Loucy (cell line): ENCODE measurements around the gene PRR5.
A peak's percentile ranks its signal among the peaks of the same experiment; 100 is the strongest.

ENCODE experiments used
- H2AFZ ChIP-seq: fragments of 200-600 bp; sonication (generic); 2 replicates; pipeline ENCODE4 v1.6.0; 2016; ENCODE audit warnings: antibody characterized with exemption, mild to moderate bottlenecking, low read length, moderate library complexity
- H3F3A ChIP-seq: fragments of 200-600 bp; 2 replicates; pipeline ENCODE4 v1.6.0; 2016; ENCODE audit warnings: antibody characterized with exemption, low read depth, mild to moderate bottlenecking
- H3K27me3 ChIP-seq: fragments of 200-600 bp; sonication (generic); 2 replicates; pipeline ENCODE4 v1.6.1; 2014; ENCODE audit warnings: low read length, mild to moderate bottlenecking; ENCODE audit not compliant: insufficient read depth, poor library complexity, severe bottlenecking
- H3K36me3 ChIP-seq: fragments of 200-600 bp; sonication (generic); 2 replicates; pipeline ENCODE4 v1.6.1; 2016; ENCODE audit warnings: low read length; ENCODE audit not compliant: insufficient read depth
- H3K4me1 ChIP-seq: fragments of 200-600 bp; sonication (generic); 2 replicates; pipeline ENCODE4 v1.5.1; 2014; ENCODE audit warnings: low read length, mild to moderate bottlenecking; ENCODE audit not compliant: insufficient read depth, poor library complexity, severe bottlenecking
- H3K4me2 ChIP-seq: fragments of 200-600 bp; sonication (generic); 2 replicates; pipeline ENCODE4 v1.6.0; 2014; ENCODE audit warnings: antibody characterized with exemption, low read length, low read depth, mild to moderate bottlenecking; ENCODE audit not compliant: poor library complexity, severe bottlenecking
- H3K4me3 ChIP-seq: fragments of 200-600 bp; sonication (generic); 2 replicates; pipeline ENCODE4 v1.5.1; 2014; ENCODE audit warnings: low read length, mild to moderate bottlenecking, mixed read lengths; ENCODE audit not compliant: poor library complexity, severe bottlenecking
- H3K79me2 ChIP-seq: fragments of 200-600 bp; sonication (generic); 2 replicates; pipeline ENCODE4 v1.6.1; 2014; ENCODE audit warnings: low read length; ENCODE audit not compliant: insufficient read depth
- H3K9ac ChIP-seq: fragments of 200-600 bp; sonication (generic); 2 replicates; pipeline ENCODE4 v1.6.0; 2014; ENCODE audit warnings: mild to moderate bottlenecking, low read depth, low read length, moderate library complexity; ENCODE audit not compliant: poor library complexity, severe bottlenecking
- H3K9me2 ChIP-seq: fragments of 200-600 bp; sonication (generic); replicated peaks from 2 replicates; pipeline ENCODE4 v1.6.1; 2016; ENCODE audit warnings: low read depth, low read length, mixed read lengths
- H3K9me3 ChIP-seq: fragments of 200-600 bp; sonication (generic); 2 replicates; pipeline ENCODE4 v1.6.1; 2014; ENCODE audit warnings: mild to moderate bottlenecking, antibody characterized with exemption, low read length, low read depth; ENCODE audit not compliant: insufficient read depth
- H4K20me1 ChIP-seq: fragments of 200-600 bp; sonication (generic); 2 replicates; pipeline ENCODE4 v1.6.0; 2014; ENCODE audit warnings: antibody characterized with exemption, low read length, mild to moderate bottlenecking; ENCODE audit not compliant: insufficient read depth, poor library complexity, severe bottlenecking
- EZH2phosphoT487 ChIP-seq: fragments of 200-600 bp; IDR thresholded peaks from 2 replicates; pipeline ENCODE4 v1.6.1; 2018; ENCODE audit warnings: antibody characterized with exemption, mild to moderate bottlenecking, moderate library complexity, borderline replicate concordance
- TF ChIP-seq, protein P1 (sequence below): fragments of 200-600 bp; sonication (generic); conservative IDR thresholded peaks from 2 replicates; pipeline ENCODE4 v1.5.1; 2014; ENCODE audit warnings: mild to moderate bottlenecking, antibody characterized with exemption, low read length

PRR5 gene

GRCh38 chr22:44693756-44694155 lies 8.2 kb upstream of the PRR5 start:
- Histone ChIP-seq H3K4me2 (no peak overlapping the region), H3K9ac (no peak overlapping the region), H3K4me1 (no peaks in the 10 kb centered on the region), H3K4me3 (no peak overlapping the region), H3K9me3 (no peaks in the 10 kb centered on the region), H3K27me3 (no peaks in the 10 kb centered on the region), H3K9me2 (no peaks in the 10 kb centered on the region), H3F3A (no peaks in the 10 kb centered on the region), H4K20me1 (no peaks in the 10 kb centered on the region), H3K79me2 (no peaks in the 10 kb centered on the region), H3K36me3 (no peaks in the 10 kb centered on the region), H2AFZ (no peak overlapping the region)
- TF ChIP-seq EZH2phosphoT487 = no peak

GRCh38 chr22:44697423-44698141 lies 4.4 kb upstream of the PRR5 start:
- H3K9me3 ChIP-seq = no peaks in the 10 kb centered on the region
- no peak overlapping the region for H3K9ac ChIP-seq
- no peak overlapping the region for H3K4me2 ChIP-seq
- H2AFZ ChIP-seq = no peak overlapping the region
- H3K4me1 ChIP-seq = peaks cover 5% of the 10 kb centered on the region
- H3K36me3 ChIP-seq = no peaks in the 10 kb centered on the region
- H3K79me2 ChIP-seq = no peaks in the 10 kb centered on the region
- H4K20me1 ChIP-seq = no peaks in the 10 kb centered on the region
- H3K4me3 ChIP-seq = no peak overlapping the region
- no peak for TF ChIP-seq EZH2phosphoT487
- TF ChIP-seq, protein P1, sequence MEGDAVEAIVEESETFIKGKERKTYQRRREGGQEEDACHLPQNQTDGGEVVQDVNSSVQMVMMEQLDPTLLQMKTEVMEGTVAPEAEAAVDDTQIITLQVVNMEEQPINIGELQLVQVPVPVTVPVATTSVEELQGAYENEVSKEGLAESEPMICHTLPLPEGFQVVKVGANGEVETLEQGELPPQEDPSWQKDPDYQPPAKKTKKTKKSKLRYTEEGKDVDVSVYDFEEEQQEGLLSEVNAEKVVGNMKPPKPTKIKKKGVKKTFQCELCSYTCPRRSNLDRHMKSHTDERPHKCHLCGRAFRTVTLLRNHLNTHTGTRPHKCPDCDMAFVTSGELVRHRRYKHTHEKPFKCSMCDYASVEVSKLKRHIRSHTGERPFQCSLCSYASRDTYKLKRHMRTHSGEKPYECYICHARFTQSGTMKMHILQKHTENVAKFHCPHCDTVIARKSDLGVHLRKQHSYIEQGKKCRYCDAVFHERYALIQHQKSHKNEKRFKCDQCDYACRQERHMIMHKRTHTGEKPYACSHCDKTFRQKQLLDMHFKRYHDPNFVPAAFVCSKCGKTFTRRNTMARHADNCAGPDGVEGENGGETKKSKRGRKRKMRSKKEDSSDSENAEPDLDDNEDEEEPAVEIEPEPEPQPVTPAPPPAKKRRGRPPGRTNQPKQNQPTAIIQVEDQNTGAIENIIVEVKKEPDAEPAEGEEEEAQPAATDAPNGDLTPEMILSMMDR = peak; percentile 87
- H3K27me3 ChIP-seq = no peaks in the 10 kb centered on the region
- no peaks in the 10 kb centered on the region for H3K9me2 ChIP-seq
- no peaks in the 10 kb centered on the region for H3F3A ChIP-seq

GRCh38 chr22:44698531-44699421 lies 3.2 kb upstream of the PRR5 start:
- Histone ChIP-seq H3K4me3 (no peak overlapping the region), H3K27me3 (no peaks in the 10 kb centered on the region), H2AFZ (no peak overlapping the region), H3K9ac (no peak overlapping the region), H3K79me2 (no peaks in the 10 kb centered on the region), H3K9me3 (no peaks in the 10 kb centered on the region), H3K4me2 (no peak overlapping the region), H3F3A (no peaks in the 10 kb centered on the region), H3K9me2 (no peaks in the 10 kb centered on the region), H3K36me3 (no peaks in the 10 kb centered on the region), H3K4me1 (peaks cover 5% of the 10 kb centered on the region), H4K20me1 (no peaks in the 10 kb centered on the region)
- TF ChIP-seq EZH2phosphoT487 = no peak
- TF ChIP-seq, protein P1 = no peak
